HK-2 (cell line): ENCODE data around the gene FLRT2.

Experiments used
- DNase-seq: peaks from one replicate; pipeline ENCODE4 v3.0.0-alpha.2; 2018; ENCODE audit not compliant: unreplicated experiment

The FLRT2 gene

GRCh38 chr14:85564841-85565527 is 35.0 kb downstream of the FLRT2 start:
- no peak for DNase-seq

GRCh38 chr14:85565862-85566296 is 35.9 kb downstream of the FLRT2 start:
- no peak for DNase-seq

GRCh38 chr14:85566603-85567002 is 36.7 kb downstream of the FLRT2 start:
- DNase-seq, result no peak

GRCh38 chr14:85572011-85572410 is 42.1 kb downstream of the FLRT2 start:
- DNase-seq, result no peak

GRCh38 chr14:85572845-85573244 is 42.9 kb downstream of the FLRT2 start:
- no peak for DNase-seq

- no peak for DNase-seq
These were observed 43.5 kb downstream of the FLRT2 start for GRCh38 chr14:85573406-85573805.

GRCh38 chr14:85574853-85575616 is 45.1 kb downstream of the FLRT2 start:
- DNase-seq, result no peak

GRCh38 chr14:85575617-85575898 is 45.6 kb downstream of the FLRT2 start:
- no peak for DNase-seq

- DNase-seq, result no peak
These were observed 46.3 kb downstream of the FLRT2 start for GRCh38 chr14:85576218-85576617.

- no peak for DNase-seq
These were observed 47.1 kb downstream of the FLRT2 start for GRCh38 chr14:85576848-85577542.

- DNase-seq, result no peak
These were observed 47.7 kb downstream of the FLRT2 start for GRCh38 chr14:85577543-85578114.

- no peak for DNase-seq
These were observed 48.4 kb downstream of the FLRT2 start for GRCh38 chr14:85578357-85578756.

GRCh38 chr14:85578930-85579329 is 49.0 kb downstream of the FLRT2 start:
- DNase-seq, result no peak

GRCh38 chr14:85579942-85580341 is 50.0 kb downstream of the FLRT2 start:
- DNase-seq, result no peak

- DNase-seq, result no peak
These were observed 50.7 kb downstream of the FLRT2 start for GRCh38 chr14:85580536-85581140.

GRCh38 chr14:85581691-85582090 is 51.7 kb downstream of the FLRT2 start:
- DNase-seq, result no peak

GRCh38 chr14:85583380-85583779 is 53.4 kb downstream of the FLRT2 start:
- no peak for DNase-seq

GRCh38 chr14:85584481-85584880 is 54.5 kb downstream of the FLRT2 start:
- no peak for DNase-seq

- DNase-seq, result no peak
These were observed 57.3 kb downstream of the FLRT2 start for GRCh38 chr14:85587151-85587711.

- no peak for DNase-seq
These were observed 60.8 kb downstream of the FLRT2 start for GRCh38 chr14:85590784-85591183.

- no peak for DNase-seq
These were observed 64.3 kb downstream of the FLRT2 start for GRCh38 chr14:85594217-85594616.

GRCh38 chr14:85595981-85596380 is 66.0 kb downstream of the FLRT2 start:
- DNase-seq, result no peak
